Hypothalamus (tissue), 51 donors: ENCODE measurements around the gene RPL7L1.
"Not testable (repeated sequence)": the region's sequence is repeated elsewhere in the genome, so short reads cannot be mapped to it uniquely, and the experiment has no call there.

ENCODE experiments used
- DNase-seq, 51 donors: peaks; one replicate each; lab custom pipeline; 2025; lab: John Stamatoyannopoulos, UW

Gene RPL7L1

DNA sequence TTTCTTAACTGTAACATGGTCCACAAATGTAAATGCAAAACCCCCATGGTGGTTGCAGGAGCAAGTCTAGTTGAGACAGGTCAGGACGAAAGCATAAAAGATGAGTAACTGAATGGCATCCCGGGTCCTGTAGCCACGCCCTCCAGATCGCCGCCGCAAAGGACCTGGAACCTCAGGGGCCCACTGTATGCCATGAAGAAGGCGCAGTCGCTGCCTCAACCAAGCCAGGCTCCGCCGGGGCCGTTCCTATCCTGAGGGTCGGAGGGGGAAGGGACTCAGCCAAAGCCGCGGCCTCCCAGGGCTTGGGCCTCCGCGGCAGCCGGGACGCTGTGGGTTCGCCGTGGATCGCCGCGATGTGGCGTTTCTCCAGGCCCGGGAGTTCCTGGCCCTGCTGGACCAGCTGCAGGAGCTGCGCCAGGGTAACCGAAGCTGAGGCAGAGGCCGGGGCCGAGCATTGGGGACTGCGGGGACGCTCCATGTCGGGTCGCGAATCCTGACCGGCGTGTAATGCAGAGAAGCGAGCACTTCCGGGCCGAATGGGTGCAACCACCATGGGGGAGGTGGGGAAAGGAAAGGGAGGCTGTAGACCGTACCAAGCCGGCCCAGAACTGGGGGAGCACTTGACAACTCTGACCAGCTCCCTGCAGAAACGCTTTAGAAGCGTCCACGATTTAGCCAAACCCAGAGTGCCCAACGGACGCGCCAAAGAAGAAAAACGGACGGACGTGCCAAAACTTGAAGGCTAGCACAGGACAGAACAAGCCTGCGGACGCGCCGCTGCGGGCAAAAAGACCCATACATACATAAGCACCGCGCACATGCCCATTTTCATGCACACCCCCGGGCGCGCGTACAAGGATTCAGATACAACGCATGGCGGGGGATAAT lies 11.1 kb downstream of the RPL7L1 start:
- DNase-seq: peak; percentile 47 to 94 (median 86)

DNA sequence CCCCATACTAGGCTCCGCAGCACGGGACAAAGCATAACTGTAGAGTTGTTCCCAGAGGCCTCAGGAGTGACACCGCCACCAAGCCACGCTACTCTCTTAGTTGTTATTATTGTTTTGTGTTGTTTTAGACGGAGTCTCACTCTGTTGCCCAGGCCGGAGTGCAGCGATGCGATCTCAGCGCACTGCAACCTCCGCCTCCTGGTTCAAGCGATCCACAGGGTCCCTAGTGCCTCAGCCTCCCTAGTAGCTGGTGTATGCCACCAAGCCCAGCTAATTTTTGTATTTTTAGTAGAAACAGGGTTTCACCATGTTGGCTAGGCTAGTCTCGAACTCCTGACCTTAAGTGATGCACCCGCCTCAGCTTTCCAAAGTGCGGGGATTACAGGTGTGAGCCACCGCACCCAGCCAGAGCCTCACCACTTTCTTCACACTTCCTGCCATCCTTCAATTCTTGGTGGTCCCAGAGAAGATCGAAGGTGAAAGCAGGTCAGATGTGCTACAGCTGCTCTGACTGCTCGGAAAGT lies 11.8 kb downstream of the RPL7L1 start:
- DNase-seq: no peak

DNA sequence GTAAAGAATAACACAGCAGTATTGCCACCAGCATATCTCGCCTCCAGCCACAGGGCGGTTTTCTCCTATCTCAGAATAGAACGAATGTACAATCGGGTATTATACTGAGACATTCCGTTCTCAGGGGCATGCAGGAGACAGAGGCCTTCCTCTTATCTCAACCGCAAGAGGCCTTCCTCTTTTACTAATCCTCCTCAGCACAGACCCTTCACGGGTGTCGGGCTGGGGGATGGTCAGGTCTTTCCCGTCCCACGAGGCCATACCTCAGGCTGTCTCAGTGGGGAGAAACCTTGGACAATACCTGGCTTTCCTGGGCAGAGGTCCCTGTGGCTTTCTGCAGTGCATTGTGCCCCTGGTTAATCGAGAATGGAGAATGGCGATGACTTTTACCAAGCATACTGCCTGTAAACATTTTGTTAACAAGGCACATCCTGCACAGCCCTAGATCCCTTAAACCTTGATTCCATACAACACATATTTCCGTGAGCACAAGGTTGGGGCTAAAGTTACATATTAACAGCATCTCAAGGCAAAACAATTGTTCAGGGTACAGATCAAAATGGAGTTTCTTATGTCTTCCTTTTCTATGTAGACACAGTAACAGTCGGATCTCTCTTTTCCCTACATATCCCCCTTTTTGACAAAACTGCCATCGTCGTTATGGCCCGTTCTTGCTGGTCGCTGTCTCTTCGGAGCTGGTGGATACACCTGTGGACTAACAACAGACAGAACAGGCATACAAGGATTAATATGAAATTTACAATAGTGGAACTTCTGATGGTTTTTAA lies 14.8 kb downstream of the RPL7L1 start:
- peak in 1 of 51 donors; percentile 5 for DNase-seq

DNA sequence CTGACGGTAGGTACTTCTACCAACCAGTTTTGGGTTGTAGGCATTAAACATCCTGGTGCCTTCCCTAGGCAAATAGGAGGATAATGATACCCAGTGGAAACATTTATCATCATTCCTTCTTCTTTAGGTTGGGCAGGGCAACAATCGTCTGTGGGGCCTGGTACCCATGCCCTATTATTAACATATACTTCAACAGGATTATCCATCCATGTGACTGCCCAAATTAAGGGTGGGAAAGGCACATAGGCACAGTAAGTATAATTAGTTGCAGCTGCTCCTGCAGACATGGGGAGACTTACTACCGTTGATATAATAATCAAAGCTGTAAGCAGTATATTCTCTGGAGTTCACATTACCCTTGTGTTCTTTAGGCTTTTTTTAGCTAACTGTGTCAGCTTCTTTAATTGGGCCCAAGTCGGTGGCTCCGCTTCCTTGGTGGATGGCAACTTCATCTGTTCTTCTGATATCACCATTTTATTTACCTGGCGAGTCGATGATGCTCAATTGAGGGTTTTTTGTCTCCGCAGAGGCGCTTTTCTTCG lies 16.8 kb downstream of the RPL7L1 start:
- DNase-seq: no peak

DNA sequence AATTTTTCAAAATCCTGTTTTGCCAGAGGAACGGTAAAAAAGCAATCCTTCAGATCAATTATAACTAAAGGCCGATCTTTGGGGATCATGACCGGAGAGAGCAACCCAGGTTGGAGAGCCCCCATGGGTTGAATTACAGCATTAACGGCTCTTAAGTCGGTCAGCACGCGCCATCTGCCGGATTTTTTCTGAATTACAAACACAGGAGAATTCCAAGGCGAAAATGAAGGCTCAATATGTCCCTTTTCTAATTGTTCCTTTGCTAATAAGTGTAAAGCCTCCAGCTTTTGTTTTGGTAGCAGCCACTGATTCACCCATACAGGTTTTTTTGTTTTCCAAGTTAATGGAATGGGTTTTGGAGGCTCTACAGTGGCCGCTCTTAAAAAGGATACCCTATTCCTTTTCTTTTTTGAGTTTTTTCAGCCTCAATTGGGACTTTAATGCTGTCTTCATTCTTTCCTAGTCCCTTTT lies 19.5 kb downstream of the RPL7L1 start:
- DNase-seq: peak in 37 of 51 donors; percentile 2 to 85 (median 48)

DNA sequence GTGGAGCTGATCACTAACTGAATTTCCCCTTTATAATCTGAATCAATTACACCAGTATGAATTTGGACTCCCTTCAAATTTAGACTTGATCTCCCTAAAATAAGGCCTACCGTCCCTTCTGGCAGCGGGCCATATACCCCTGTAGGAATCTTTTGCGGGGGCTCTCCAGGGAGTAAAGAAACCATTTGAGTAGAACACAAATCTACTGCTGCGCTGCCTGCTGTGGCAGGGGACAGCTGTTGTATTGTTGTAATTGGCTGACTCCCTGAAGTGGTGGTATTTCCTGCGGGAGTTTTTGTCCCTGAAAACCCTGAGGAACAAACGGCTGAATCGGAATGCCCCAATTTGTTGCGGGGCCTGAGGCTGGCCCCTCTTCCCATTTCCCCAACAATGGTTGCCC lies 20.5 kb downstream of the RPL7L1 start:
- no peak for DNase-seq

DNA sequence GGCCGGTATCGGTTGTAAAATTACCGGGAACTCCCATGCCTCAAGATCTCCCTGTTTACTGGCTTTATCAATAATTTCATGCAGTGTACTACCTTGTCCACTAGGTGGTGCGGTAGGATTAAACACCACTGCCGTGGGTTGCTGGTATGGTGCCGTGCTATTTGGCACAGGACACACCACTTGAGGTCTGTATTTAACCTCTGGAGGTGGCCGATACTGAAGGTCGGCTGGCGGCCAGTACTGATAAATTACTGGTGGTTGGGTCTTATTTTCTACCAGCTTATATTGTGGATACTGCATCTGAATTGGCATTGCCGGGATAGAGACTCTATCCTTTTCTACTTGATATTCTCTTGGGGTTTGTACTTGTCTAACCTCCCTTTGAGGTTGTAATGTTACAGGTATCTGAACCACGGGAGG lies 22.1 kb downstream of the RPL7L1 start:
- peak in 44 of 51 donors; percentile 3 to 85 (median 46) for DNase-seq

DNA sequence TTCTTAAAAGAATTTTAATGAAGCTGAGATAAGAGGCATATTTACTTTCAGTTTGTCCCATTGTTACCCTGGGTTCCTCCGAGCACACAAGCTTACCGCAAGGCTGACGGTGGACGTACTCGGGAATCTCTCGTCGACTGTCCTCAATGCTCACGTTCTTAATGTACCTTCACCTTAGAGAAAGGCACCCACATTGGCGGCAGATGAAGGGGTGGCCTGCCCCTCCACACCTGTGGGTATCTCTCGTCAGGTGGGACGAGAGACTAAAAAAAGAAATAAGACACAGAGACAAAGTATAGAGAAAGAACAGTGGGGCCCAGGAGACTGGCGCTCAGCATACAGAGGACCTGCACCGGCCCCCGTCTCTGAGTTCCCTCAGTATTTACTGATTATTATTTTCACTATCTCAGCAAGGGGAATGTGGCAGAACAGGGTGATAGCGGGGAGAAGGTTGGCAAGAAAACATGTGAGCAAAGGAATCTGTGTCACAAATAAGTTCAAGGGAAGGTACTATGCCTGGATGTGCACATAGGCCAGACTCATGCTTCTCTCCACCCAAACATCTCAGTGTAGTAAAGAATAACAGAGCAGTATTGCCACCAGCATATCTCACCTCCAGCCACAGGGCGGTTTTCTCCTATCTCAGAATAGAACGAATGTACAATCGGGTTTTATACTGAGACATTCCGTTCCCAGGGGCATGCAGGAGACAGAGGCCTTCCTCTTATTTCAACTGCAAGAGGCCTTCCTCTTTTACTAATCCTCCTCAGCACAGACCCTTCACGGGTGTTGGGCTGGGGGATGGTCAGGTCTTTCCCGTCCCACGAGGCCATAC lies 23.2 kb downstream of the RPL7L1 start:
- not testable (repeated sequence) for DNase-seq

DNA sequence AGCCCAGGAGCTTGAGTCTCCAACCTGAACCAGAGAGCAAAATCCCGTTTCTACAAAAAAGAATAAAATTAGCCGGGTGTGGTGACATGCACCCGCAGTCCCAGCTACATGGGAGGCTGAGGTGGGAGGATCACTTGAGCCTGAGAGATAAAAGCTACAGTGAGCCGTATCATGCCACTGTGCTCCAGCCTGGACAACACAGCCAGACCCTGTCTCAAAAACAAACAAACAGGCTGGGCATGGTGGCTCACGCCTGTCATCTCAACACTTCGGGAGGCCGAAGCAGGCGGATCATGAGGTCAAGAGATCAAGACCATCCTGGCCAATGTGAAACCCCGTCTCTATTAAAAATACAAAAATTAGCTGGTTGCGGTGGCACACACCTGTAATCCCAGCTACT lies 25.1 kb downstream of the RPL7L1 start:
- DNase-seq: no peak

DNA sequence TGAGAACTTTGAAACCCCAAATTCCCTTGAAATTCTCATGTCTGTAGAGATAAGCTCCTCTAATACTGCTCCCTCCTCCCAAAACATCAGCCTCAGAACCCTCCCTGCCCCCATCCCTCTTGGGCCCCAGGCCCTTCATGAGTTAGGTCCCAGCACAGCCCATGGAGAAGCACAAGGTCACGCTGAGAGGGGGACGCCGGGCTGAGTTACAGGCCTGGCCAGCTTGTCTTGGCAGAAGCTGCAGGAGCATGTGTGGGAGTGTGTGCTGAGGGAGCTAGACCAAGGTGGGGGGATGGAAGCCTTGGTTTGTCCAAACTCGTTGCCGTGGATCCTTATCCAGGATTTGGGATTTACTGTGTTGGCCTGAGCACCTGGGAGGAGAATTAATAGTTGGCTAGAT lies 27.9 kb downstream of the RPL7L1 start:
- peak in 1 of 51 donors; percentile 14 for DNase-seq

DNA sequence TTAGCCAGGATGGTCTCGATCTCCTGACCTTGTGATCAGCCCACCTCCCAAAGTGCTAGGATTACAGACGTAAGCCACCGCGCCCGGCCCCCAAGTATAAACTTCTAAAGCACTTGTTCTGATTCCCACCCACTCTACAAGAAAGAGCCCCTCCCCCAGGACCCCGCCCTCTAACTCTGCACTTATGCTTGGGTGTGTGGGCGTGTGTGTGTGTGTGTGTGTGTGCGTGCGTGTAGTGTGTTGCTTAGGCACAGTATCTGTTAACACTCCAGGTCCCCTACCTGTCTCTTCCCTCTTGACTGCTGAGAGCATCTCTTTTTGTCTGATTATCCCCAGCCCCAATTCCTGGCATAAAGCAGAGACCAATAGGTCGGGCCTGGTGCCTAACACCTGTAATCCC lies 30.4 kb downstream of the RPL7L1 start:
- DNase-seq: no peak

DNA sequence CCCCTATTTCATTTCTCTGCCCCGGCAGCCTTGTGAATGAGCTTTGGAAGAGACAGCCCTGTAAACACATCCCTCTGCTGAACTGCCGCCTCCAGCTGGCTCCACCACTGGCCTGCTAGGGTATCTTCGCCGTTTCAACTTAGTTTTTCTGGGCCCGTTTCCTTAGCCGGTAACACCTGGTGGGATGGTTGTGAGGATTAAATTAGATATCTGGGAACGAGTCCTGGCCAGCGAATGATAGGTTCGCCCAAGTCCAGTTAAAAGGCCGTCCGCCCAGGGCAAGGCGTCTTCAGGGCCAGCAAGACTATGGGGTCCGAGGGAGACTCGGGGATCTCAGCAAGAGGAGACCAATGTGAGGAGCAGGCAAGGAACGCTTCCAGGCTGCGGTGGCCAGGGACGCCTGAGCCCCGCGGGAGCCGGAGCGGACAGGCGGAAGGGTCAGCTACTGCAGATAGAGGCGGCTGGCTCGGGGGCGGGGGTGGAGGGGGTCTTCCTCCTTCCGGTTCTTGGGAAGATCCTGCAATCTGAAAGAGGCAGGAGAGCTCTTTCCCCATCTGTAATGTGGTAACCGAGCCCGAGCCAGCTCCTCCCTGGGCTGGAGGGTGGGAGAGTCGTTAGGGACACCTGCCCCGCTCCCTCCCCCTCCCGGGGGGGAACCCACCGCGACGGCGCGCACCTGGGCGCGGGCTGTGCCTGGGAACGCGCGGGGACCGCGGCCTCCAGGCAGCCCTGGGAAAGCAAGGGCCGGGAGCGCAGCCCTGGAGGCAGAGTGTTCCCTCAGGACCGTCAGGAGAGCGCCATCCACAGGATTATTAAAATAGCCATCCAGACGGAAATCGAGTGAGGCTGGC lies 32.0 kb downstream of the RPL7L1 start:
- no peak for DNase-seq

DNA sequence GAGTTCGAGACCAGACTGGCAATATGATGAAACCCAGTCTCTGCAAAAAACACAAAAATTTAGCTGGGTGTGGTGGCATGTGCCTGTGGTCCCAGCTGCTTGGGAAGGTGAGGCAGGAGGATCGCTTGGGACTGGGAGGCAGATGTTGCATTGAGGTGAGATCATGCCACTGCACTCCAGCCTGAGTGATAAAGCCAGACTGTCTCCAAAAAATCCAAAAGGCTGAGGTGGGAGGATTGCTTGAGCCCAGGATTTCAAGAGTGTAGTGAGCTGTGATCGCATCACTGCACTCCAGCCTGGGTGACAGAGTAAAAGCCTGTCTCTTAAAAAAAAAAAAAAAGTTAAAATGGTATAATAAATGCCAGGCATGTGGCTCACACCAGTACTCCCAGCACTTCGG lies 35.1 kb downstream of the RPL7L1 start:
- no peak for DNase-seq

DNA sequence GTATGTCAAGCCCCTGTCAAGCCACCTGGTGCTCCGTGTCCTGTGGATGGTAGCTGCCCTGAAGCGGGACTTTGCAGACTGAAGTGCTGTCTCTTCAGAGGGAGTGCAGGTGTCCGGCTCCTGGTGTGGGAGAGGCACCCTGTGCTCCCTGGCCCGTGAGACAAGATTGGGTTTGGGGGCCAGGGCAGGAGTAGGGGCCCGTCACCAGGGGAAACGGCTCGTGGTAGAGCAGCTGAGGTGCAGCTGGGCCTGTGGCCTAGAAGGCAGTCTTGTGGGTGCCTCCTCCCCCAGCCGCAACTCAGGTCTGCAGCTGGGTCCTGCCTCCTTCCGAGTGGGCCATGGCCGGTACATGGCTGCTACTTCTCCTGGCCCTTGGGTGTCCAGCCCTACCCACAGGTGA lies 36.3 kb downstream of the RPL7L1 start, which contains the start of gene PTCRA:
PTCRA (plus strand) TSS at position 322 of the 400 bp plus-strand sequence; CDS start at position 339, 17 bp downstream.
- no peak for DNase-seq

DNA sequence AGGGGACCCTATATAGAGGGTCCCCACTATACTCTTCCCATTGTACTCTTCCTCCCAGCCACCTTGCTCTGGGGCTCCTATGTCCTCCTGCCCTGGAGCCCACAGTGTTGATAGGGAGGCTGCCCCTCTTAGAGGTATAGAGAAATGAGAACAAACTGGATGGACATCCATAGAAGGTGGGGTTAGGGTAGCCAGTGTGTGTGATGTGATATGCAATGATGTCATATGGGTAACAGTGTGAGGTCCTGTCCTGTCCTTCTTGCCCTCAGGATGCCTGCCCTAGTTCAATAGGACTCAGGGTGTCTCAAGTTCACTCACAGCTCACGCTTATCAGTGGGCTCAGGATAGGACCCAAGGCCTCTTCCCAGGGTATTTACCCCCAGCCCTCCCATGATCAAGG lies 36.9 kb downstream of the RPL7L1 start:
- DNase-seq: no peak

DNA sequence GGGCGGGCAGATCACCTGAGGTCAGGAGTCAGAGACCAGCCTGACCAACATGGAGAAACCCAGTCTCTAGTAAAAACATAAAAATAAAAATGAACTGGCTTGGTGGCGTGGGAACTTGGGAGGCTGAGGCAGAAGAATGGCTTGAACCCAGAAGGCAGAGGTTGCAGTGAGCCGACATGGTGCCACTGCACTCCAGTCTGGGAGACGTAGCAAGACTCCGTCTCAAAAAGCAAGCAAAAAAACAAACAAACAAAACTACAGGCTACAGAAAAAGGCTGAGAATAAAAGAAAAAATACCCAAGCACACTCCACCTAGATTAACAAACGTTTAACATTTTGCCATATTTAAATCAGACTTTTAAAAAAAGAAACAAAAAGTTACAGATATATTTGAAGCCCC lies 42.4 kb downstream of the RPL7L1 start:
- no peak for DNase-seq

DNA sequence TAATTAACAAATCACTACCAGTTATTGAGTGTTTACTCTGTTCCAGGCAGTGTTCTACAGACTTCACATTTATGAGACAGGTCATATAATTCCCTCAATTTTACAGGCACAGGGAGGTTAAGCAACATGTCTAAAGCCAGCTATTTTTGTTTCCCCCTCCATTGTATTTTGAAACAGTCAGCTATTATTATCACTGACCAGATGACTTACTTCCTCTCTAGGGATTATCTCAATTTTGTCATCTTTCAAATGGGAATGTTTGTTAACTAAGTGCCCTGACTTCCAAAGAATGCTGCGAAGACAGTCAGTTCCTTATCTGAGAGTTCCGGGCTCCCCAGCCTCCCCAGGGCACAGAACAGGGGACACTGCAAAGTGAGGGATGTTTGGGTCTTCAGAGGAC lies 44.2 kb downstream of the RPL7L1 start:
- no peak for DNase-seq

DNA sequence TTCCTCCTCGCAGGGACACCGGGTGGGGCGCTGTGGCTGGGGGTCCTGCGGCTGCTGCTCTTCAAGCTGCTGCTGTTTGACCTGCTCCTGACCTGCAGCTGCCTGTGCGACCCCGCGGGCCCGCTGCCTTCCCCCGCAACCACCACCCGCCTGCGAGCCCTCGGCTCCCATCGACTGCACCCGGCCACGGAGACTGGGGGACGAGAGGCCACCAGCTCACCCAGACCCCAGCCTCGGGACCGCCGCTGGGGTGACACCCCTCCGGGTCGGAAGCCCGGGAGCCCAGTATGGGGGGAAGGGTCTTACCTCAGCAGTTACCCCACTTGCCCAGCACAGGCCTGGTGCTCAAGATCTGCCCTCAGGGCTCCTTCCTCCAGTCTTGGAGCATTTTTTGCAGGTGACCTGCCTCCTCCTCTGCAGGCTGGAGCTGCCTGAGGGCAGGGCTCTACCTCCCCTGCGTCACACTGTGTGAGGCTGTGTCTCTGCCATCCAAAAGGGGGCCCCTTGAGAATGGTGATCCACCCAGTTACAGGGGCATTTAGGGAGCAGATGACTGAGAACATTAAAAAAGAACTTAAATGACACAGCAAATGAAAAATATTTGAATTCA lies 45.9 kb downstream of the RPL7L1 start:
- no peak for DNase-seq
